ENCODE measurements around the gene BANP.

DNA sequence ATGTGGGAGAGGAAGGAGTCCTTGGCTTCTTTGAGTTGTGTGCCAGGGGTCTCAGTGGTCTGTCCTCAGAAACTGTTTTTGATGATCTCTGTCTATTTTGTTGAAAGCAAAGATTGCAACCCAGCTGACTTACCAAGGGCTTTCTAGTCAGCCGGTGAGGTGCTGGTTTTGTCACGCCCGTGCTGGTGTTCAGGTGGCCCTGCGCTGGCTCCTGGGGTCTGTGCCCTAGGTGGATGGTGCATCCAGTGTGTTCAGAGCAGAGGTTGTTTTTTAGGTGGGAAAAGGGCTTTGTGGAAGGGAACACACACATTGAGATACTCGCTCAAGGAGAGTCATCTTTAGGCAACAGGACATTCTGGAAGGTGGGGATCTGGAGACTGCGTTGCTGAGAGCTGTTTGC is 51.0 kb downstream of the BANP start:
- TF ChIP-seq, protein P1, sequence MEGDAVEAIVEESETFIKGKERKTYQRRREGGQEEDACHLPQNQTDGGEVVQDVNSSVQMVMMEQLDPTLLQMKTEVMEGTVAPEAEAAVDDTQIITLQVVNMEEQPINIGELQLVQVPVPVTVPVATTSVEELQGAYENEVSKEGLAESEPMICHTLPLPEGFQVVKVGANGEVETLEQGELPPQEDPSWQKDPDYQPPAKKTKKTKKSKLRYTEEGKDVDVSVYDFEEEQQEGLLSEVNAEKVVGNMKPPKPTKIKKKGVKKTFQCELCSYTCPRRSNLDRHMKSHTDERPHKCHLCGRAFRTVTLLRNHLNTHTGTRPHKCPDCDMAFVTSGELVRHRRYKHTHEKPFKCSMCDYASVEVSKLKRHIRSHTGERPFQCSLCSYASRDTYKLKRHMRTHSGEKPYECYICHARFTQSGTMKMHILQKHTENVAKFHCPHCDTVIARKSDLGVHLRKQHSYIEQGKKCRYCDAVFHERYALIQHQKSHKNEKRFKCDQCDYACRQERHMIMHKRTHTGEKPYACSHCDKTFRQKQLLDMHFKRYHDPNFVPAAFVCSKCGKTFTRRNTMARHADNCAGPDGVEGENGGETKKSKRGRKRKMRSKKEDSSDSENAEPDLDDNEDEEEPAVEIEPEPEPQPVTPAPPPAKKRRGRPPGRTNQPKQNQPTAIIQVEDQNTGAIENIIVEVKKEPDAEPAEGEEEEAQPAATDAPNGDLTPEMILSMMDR (IDR thresholded peaks at IDR 0.05; ENCODE audit: poor library complexity) = no peak
- TF ChIP-seq EZH2 (IDR thresholded peaks at IDR 0.05; ENCODE audit: borderline replicate concordance) (no peak), EZH2phosphoT487 (IDR thresholded peaks at IDR 0.05; ENCODE audit: low read depth, severe bottlenecking, unreplicated experiment) (no peak)
